Epithelial cell of proximal tubule (primary cell): ENCODE results near the gene TPCN1. TPM values are rescaled to one million over a fixed set of nuclear protein-coding genes. Genes with fewer than 3 reads are reported as not detected.

ENCODE experiments used
- DNase-seq: peaks from one replicate; pipeline ENCODE4 v3.0.0-alpha.2; 2011; ENCODE audit warnings: low read depth
- H3K4me3 ChIP-seq: 2 replicates; pipeline ENCODE4 v1.5.1; 2011; ENCODE audit warnings: low read depth, mild to moderate bottlenecking, low read length
- CTCF ChIP-seq: conservative IDR thresholded peaks from 2 replicates; pipeline ENCODE4 v1.5.1; 2012; ENCODE audit warnings: low read depth, mild to moderate bottlenecking, low read length
- total RNA-seq: library from RNA; depleted of rRNA; stranded (reverse); fragments of >200 nt; gene quantifications from 2 replicates; pipeline ENCODE4 v1.2.3, GENCODE V29; 2015

TPCN1 gene
- total RNA-seq, 1 donor from 2014 or later, result 32.0 TPM

- TF ChIP-seq CTCF, result no peak
- no peak for DNase-seq
Observed at GRCh38 chr12:113224955-113225354, 3.7 kb downstream of the TPCN1 start.

GRCh38 chr12:113226696-113227568, 5.7 kb downstream of the TPCN1 start:
- H3K4me3 ChIP-seq, result no peak overlapping the region
- TF ChIP-seq CTCF, result no peak
- no peak for DNase-seq

More at GRCh38 chr12:113224955-113225354, 3.7 kb downstream of the TPCN1 start:
- H3K4me3 ChIP-seq, result no peak overlapping the region

- TF ChIP-seq CTCF, result no peak
- H3K4me3 ChIP-seq, result no peak overlapping the region
- no peak for DNase-seq
Observed at GRCh38 chr12:113227686-113228391, 6.6 kb downstream of the TPCN1 start.

GRCh38 chr12:113228394-113229028, 7.2 kb downstream of the TPCN1 start:
- no peak overlapping the region for H3K4me3 ChIP-seq
- DNase-seq, result no peak
- no peak for TF ChIP-seq CTCF

GRCh38 chr12:113230315-113231234, 9.3 kb downstream of the TPCN1 start:
- DNase-seq, result no peak
- TF ChIP-seq CTCF, result no peak
- H3K4me3 ChIP-seq, result no peak overlapping the region
